SK-N-SH (cell line): Measurements from ENCODE around the gene FAM210B. TPM values are rescaled to one million over a fixed set of nuclear protein-coding genes. Genes with fewer than 3 reads are reported as not detected.
A peak's percentile ranks its signal among the peaks of the same experiment; 100 is the strongest.

Source experiments
- CTCF ChIA-PET: fragments of 300-600, 350-600 bp; formaldehyde crosslinking; extraction: SDS; loops from one replicate; lab custom pipeline; 2021; lab: Yijun Ruan, JAX
- POLR2A ChIA-PET: fragments of 350-600 bp; sonication (Branson Sonifier 250); formaldehyde crosslinking; extraction: SDS; loops from one replicate; lab custom pipeline; 2020; ENCODE audit warnings: antibody characterized with exemption, inconsistent platforms; lab: Yijun Ruan, JAX
- DNase-seq: peaks from one replicate; pipeline ENCODE4 v3.0.0; 2012
- H2AFZ ChIP-seq: fragments of 200-600 bp; sonication (generic); 2 replicates; pipeline ENCODE4 v1.8.1; 2016; ENCODE audit warnings: antibody characterized with exemption, mild to moderate bottlenecking, low read depth
- H3F3A ChIP-seq: fragments of 200-600 bp; sonication (generic); replicated peaks from 2 replicates; pipeline ENCODE3; 2016; ENCODE audit warnings: antibody characterized with exemption, mild to moderate bottlenecking; ENCODE audit not compliant: insufficient read depth
- H3K27ac ChIP-seq, 2 experiments: fragments of 200-500 bp in 1 of 2; fragments of 200-600 bp in 1 of 2; sonication (Bioruptor generic) in 1 of 2; sonication (generic), shearing (Covaris generic) in 1 of 2; 2 replicates each; pipeline versions ENCODE4 v1.5.1 to v1.6.1; 2014 to 2016; ENCODE audit warnings: low read depth in 2 of 2, inconsistent platforms in 1 of 2, low read length in 1 of 2, mild to moderate bottlenecking in 1 of 2, mixed read lengths in 1 of 2
- H3K27me3 ChIP-seq: fragments of 200-600 bp; sonication (generic), shearing (Covaris generic); 2 replicates; pipeline ENCODE4 v1.6.1; 2016; ENCODE audit warnings: mixed run types; ENCODE audit not compliant: insufficient read depth
- H3K36me3 ChIP-seq, 2 experiments: fragments of 200-500 bp in 1 of 2; fragments of 200-600 bp in 1 of 2; sonication (Bioruptor generic) in 1 of 2; sonication (generic) in 1 of 2; replicated peaks in 1 of 2; 2 replicates each; pipeline versions ENCODE3 to v1.5.1; 2014 to 2016; ENCODE audit warnings: low read length in 1 of 2, mild to moderate bottlenecking in 1 of 2; ENCODE audit not compliant: insufficient read depth in 2 of 2, control insufficient read depth in 1 of 2
- H3K4me1 ChIP-seq, 2 experiments: fragments of 200-500 bp in 1 of 2; fragments of 200-600 bp in 1 of 2; sonication (Bioruptor generic) in 1 of 2; sonication (generic), shearing (Covaris generic) in 1 of 2; 2 replicates each; pipeline versions ENCODE4 v1.5.1 to v1.6.1; 2014 to 2016; ENCODE audit warnings: low read depth in 1 of 2, low read length in 1 of 2, mixed run types in 1 of 2; ENCODE audit not compliant: insufficient read depth in 2 of 2, control insufficient read depth in 1 of 2
- H3K4me2 ChIP-seq: fragments of 200-600 bp; sonication (generic), shearing (Covaris generic); 2 replicates; pipeline ENCODE4 v1.6.1; 2017; ENCODE audit warnings: mixed run types
- H3K4me3 ChIP-seq, 2 experiments: fragments of 200-500 bp in 1 of 2; fragments of 200-600 bp in 1 of 2; sonication (Bioruptor generic) in 1 of 2; sonication (generic), shearing (Covaris generic) in 1 of 2; 2 replicates each; pipeline versions ENCODE4 v1.5.1 to v1.8.1; 2014 to 2016; ENCODE audit warnings: low read depth in 2 of 2, inconsistent platforms in 1 of 2, low read length in 1 of 2, mild to moderate bottlenecking in 1 of 2, mixed read lengths in 1 of 2, moderate library complexity in 1 of 2
- H3K79me2 ChIP-seq: fragments of 200-600 bp; sonication (generic); 2 replicates; pipeline ENCODE4 v1.8.1; 2017; ENCODE audit warnings: mild to moderate bottlenecking; ENCODE audit not compliant: insufficient read depth
- H3K9ac ChIP-seq: fragments of 200-600 bp; sonication (generic); 2 replicates; pipeline ENCODE4 v1.6.1; 2017; ENCODE audit warnings: mixed run types
- H3K9me2 ChIP-seq: fragments of 200-600 bp; sonication (generic); 2 replicates; pipeline ENCODE4 v1.6.1; 2017; ENCODE audit warnings: mixed run types
- H3K9me3 ChIP-seq: fragments of 200-600 bp; sonication (generic); 2 replicates; pipeline ENCODE4 v1.6.1; 2017; ENCODE audit warnings: mixed run types, mild to moderate bottlenecking, moderate library complexity
- H4K20me1 ChIP-seq: fragments of 200-600 bp; sonication (generic); 2 replicates; pipeline ENCODE4 v1.6.1; 2017; ENCODE audit warnings: mild to moderate bottlenecking, mixed run types; ENCODE audit not compliant: insufficient read depth
- CHD2 ChIP-seq: fragments of 150-350 bp; IDR thresholded peaks from 2 replicates; pipeline ENCODE4 v1.6.1; 2018; ENCODE audit warnings: low read length; ENCODE audit not compliant: partially characterized antibody
- ELF1 ChIP-seq: IDR thresholded peaks from 2 replicates; pipeline ENCODE4 v1.4.0; 2012
- FOXJ3 ChIP-seq: sonication (generic); formaldehyde crosslinking; IDR thresholded peaks from 2 replicates; pipeline ENCODE4 v1.5.1; 2020; ENCODE audit warnings: mild to moderate bottlenecking, missing genetic modification reagents
- GABPA ChIP-seq: IDR thresholded peaks from 2 replicates; pipeline ENCODE4 v1.4.0; 2012; ENCODE audit warnings: low read depth, mild to moderate bottlenecking
- IRF3 ChIP-seq: fragments of 150-350 bp; IDR thresholded peaks from 2 replicates; pipeline ENCODE4 v1.6.1; 2016; ENCODE audit warnings: mild to moderate bottlenecking, low read depth, low read length
- JUND ChIP-seq: IDR thresholded peaks from 2 replicates; pipeline ENCODE4 v1.4.0; 2012
- MAX ChIP-seq: IDR thresholded peaks from 2 replicates; pipeline ENCODE4 v1.4.0; 2012; ENCODE audit warnings: low read depth
- RFX5 ChIP-seq: IDR thresholded peaks from 2 replicates; pipeline ENCODE4 v1.6.1; 2012; ENCODE audit warnings: mild to moderate bottlenecking, improper control_type of control experiment, low read length
- TAF1 ChIP-seq: IDR thresholded peaks from 2 replicates; pipeline ENCODE4 v1.6.1; 2012; ENCODE audit warnings: low read depth, mild to moderate bottlenecking, low read length, moderate library complexity, borderline replicate concordance
- TCF12 ChIP-seq: IDR thresholded peaks from 2 replicates; pipeline ENCODE4 v1.4.0; 2012
- USF2 ChIP-seq: fragments of 150-350 bp; IDR thresholded peaks from 2 replicates; pipeline ENCODE4 v1.6.1; 2017; ENCODE audit warnings: antibody characterized with exemption, low read length, low read depth, borderline replicate concordance
- YY1 ChIP-seq: IDR thresholded peaks from 2 replicates; pipeline ENCODE4 v1.4.0; 2012; ENCODE audit warnings: low read depth, mild to moderate bottlenecking
- ZBTB33 ChIP-seq: IDR thresholded peaks from 2 replicates; pipeline ENCODE4 v1.4.0; 2012; ENCODE audit warnings: low read depth, borderline replicate concordance
- WGBS: methylation state at CpG from one replicate; pipeline ENCODE4 v1.1.6; 2017; ENCODE audit warnings: low lambda C conversion rate; 5-methylcytosine and 5-hydroxymethylcytosine counted together
- polyA plus RNA-seq, 3 experiments: library from polyadenylated mRNA; depleted of rRNA; stranded (reverse); fragments of >200 nt; gene quantifications; 2 replicates each; pipeline ENCODE4 v1.2.3, GENCODE V29; 2012

The FAM210B gene
- polyA plus RNA-seq, 1 of the 3 experiments (the other 2 are of a cell fraction) = 34.6 TPM

- TF ChIP-seq ZBTB33 = no peak
- no peak for TF ChIP-seq TCF12
Measured at GRCh38 chr20:56391037-56391436, 32.3 kb downstream of the FAM210B start (continued).

- Histone ChIP-seq H3K9me3 (no peaks in the 10 kb centered on the region), H3K9me2 (no peaks in the 10 kb centered on the region), H3K27ac (peak overlapping the region; percentile 84 to 96), H3K9ac (peak overlapping the region; percentile 86), H4K20me1 (no peaks in the 10 kb centered on the region), H3K4me1 (peaks cover 14 to 18% of the 10 kb centered on the region in 2 experiments; a peak in 2 of 4 replicates), H2AFZ (peak overlapping the region; percentile 83), H3K4me2 (peak overlapping the region; percentile 87), H3F3A (peaks cover 1% of the 10 kb centered on the region), H3K79me2 (peaks cover 86% of the 10 kb centered on the region), H3K4me3 (peak overlapping the region; percentile 84 to 98), H3K36me3 (peaks cover 24 to 31% of the 10 kb centered on the region in 2 experiments), H3K27me3 (no peaks in the 10 kb centered on the region)
- under 1% methylated on average over 26 of the region's 29 CpGs for WGBS
- no peak for TF ChIP-seq FOXJ3 (CRISPR knock-in tag)
- TF ChIP-seq JUND = no peak
- no peak for TF ChIP-seq YY1
- no peak for TF ChIP-seq USF2
- no peak for TF ChIP-seq MAX
- TF ChIP-seq ZBTB33 = no peak
- TF ChIP-seq TAF1 = no peak
- no peak for TF ChIP-seq CHD2
- TF ChIP-seq RFX5 = no peak
- TF ChIP-seq ELF1 = no peak
- no peak for TF ChIP-seq IRF3
- no peak for TF ChIP-seq GABPA
- no peak for DNase-seq
- ChIA-PET POLR2A (interaction anchor here (1.2 kb wide), 2 partner anchors 32 to 33 kb away, joined by 3 to 4 read pairs; partner anchors contain the start of gene FAM210B), CTCF (interaction anchor here (0.6 kb wide), 1 partner anchor 963 kb away, joined by 3 read pairs; no protein-coding TSS in a partner anchor)
Measured at GRCh38 chr20:56391596-56392131, 32.9 kb downstream of the FAM210B start.
